ENCODE data around the gene CRBN. TPM values are rescaled to one million over a fixed set of nuclear protein-coding genes. Genes with fewer than 3 reads are reported as not detected.

CRBN gene
- total RNA-seq, 1 donor from 2014 or later, result 114 TPM

GRCh38 chr3:3113042-3113709 lies 66.3 kb downstream of the CRBN start:
- Histone ChIP-seq H3K36me3 (no peaks in the 10 kb centered on the region), H3K27ac (no peak overlapping the region), H3K4me1 (no peaks in the 10 kb centered on the region), H3K27me3 (no peaks in the 10 kb centered on the region), H3K9me3 (no peaks in the 10 kb centered on the region), H3K4me3 (no peak overlapping the region)
- DNase-seq (ENCODE audit: low spot score in 2 of 2), result no peak
- intact Hi-C loops (cut with DNase I), result no loop called here
- TF ChIP-seq, protein P1, sequence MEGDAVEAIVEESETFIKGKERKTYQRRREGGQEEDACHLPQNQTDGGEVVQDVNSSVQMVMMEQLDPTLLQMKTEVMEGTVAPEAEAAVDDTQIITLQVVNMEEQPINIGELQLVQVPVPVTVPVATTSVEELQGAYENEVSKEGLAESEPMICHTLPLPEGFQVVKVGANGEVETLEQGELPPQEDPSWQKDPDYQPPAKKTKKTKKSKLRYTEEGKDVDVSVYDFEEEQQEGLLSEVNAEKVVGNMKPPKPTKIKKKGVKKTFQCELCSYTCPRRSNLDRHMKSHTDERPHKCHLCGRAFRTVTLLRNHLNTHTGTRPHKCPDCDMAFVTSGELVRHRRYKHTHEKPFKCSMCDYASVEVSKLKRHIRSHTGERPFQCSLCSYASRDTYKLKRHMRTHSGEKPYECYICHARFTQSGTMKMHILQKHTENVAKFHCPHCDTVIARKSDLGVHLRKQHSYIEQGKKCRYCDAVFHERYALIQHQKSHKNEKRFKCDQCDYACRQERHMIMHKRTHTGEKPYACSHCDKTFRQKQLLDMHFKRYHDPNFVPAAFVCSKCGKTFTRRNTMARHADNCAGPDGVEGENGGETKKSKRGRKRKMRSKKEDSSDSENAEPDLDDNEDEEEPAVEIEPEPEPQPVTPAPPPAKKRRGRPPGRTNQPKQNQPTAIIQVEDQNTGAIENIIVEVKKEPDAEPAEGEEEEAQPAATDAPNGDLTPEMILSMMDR (IDR thresholded peaks at IDR 0.05), result no peak

DNA sequence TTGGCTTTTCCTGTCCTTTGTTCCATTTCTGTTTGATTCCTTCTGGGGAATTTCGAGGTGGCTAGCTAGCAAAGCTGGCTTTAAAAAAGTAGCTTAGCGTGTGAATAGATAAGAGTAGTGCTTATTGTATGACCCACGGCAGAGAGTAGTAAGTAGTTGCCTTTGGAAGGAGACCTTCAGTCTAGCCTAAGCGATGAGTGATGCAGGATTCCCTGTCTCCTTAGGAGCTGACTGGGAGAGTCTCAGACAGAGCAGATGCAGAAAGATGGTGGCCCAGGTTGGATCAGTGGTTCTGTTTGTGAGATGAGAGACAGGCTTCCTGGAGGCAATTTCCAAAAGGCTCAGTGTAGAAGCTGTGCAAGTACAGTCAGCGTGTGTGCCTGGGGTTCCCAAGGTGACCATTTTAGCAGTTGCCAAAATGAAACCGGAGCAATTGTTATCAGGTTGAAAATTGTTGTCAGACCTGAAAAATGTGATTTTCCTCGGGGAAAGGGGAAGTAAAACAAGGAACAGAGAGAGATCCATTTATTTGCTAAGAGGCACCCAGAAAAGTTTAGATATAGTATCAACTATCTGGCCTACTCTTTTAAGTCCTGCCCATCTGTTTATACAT lies 68.6 kb downstream of the CRBN start:
- intact Hi-C loops (cut with DNase I), result no loop called here
- DNase-seq (ENCODE audit: low spot score in 2 of 2), result no peak
- TF ChIP-seq, protein P1 (IDR thresholded peaks at IDR 0.05), result no peak

DNA sequence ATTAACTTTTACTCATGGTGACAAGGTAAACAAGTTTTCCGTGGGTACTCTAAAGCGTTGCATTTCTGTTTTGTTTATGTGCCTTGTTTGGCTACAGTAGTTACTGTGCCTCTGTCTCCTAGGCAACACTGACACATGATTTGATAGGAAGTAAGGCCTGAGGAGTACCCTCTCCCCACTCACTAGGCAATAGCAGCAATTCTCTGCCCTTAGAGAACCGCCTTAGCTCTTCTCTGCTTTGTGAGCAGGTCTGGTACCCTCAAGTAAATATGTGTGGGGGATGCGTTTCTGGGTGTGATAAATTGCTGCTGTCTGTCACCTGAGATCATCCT lies 69.2 kb downstream of the CRBN start, which contains the start of gene IL5RA:
Gene IL5RA, minus strand, starts transcription at position 76 of the 332 bp plus-strand sequence. CDS start 5,390 bp downstream, outside the sequence.
- H3K4me1 ChIP-seq, result no peaks in the 10 kb centered on the region

More for the DNA sequence above, 68.6 kb downstream of the CRBN start:
- Histone ChIP-seq H3K36me3 (no peaks in the 10 kb centered on the region), H3K4me3 (no peak overlapping the region), H3K27me3 (no peaks in the 10 kb centered on the region), H3K27ac (no peak overlapping the region), H3K4me1 (no peaks in the 10 kb centered on the region), H3K9me3 (no peaks in the 10 kb centered on the region)

DNA sequence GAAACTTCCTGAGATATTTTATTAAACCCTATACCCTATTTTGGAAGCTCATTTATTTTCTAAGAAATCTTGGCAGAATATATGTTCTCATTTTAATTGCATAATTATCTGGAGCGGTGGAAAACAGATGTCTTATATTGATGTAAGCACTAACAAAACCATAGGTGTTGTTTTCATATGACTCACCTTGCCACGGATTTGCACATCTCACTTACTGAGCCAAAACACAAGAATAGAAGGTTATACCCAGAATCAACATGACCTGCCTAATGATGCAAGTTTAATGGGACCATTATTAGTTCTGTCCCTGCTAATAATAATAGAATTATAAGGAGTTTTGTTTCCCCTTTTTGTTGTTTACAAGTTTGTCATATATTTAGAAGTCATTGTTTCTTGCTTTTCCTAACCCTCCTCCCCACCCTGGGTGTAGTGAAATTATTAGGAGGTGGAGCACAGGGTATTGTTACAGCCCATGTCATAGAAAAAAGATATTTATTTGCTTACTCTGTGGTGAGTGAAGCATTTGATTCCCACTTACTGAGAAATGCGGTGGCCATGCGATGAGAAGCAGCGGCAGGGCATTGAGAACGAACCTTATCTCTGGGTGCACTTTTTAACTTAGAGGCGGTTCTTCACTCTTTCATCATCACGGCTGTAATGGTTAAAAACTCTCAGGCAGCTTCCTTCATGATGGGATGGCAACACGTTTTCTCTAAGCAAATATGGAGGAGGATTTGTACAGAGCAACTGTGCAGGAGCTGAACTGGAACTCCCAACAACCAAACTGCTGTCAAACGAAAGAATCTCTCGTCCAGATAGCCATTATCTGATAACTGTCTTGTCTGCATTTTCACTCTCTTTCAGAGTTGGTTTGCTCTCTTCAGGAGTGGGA lies 69.8 kb downstream of the CRBN start:
- H3K4me3 ChIP-seq, result no peak overlapping the region
- no peaks in the 10 kb centered on the region for H3K9me3 ChIP-seq
- TF ChIP-seq, protein P1 (IDR thresholded peaks at IDR 0.05), result no peak
- no peaks in the 10 kb centered on the region for H3K36me3 ChIP-seq
- intact Hi-C loops (cut with DNase I), result no loop called here
- H3K4me1 ChIP-seq, result no peaks in the 10 kb centered on the region
- H3K27ac ChIP-seq, result no peak overlapping the region
- no peak for DNase-seq (ENCODE audit: low spot score in 2 of 2)
- no peaks in the 10 kb centered on the region for H3K27me3 ChIP-seq

More for the DNA sequence above, 69.2 kb downstream of the CRBN start, which contains the start of gene IL5RA:
- Histone ChIP-seq H3K4me3 (no peak within 1 kb of the TSS), H3K27me3 (no peaks in the 10 kb centered on the region), H3K27ac (no peak within 1 kb of the TSS), H3K36me3 (no peaks in the 10 kb centered on the region), H3K9me3 (no peaks in the 10 kb centered on the region)
- intact Hi-C loops (cut with DNase I), result no loop called here
- DNase-seq (ENCODE audit: low spot score in 2 of 2), result no peak
- TF ChIP-seq, protein P1 (IDR thresholded peaks at IDR 0.05), result no peak

DNA sequence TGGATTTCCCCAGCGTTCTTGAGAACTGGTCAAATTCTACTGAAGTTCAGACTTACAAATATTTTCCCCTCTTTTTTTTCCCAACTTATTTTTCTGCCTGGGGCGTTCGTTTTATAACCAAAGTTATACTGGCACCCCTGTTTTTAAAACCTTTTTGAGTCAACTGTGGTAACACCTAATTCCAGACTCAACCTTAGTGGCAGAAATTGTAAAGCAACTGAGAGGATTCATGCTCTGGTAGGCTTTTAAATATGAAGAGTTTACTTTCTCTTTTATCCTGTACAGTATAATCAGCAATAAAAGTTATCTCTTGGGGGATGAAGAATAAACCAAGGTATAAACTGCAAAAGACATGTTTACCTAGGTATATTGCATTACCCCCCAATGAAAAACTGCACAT lies 71.6 kb downstream of the CRBN start:
- Histone ChIP-seq H3K4me3 (no peak overlapping the region), H3K27ac (no peak overlapping the region), H3K27me3 (no peaks in the 10 kb centered on the region), H3K36me3 (no peaks in the 10 kb centered on the region), H3K4me1 (no peaks in the 10 kb centered on the region), H3K9me3 (no peaks in the 10 kb centered on the region)
- intact Hi-C loops (cut with DNase I), result no loop called here
- TF ChIP-seq, protein P1 (IDR thresholded peaks at IDR 0.05), result no peak
- no peak for DNase-seq (ENCODE audit: low spot score in 2 of 2)
